Gastroesophageal sphincter (tissue), 4 donors: Measurements from ENCODE around the gene SERPINI1. TPM values are rescaled to one million over a fixed set of nuclear protein-coding genes. Genes with fewer than 3 reads are reported as not detected.

Source experiments
- ATAC-seq: fragments of 150-250 bp; one replicate; pipeline ENCODE4 v1.9.1; 2016; ENCODE audit warnings: mild to moderate bottlenecking, moderate library complexity
- H3K27ac ChIP-seq, 4 donors: fragments of 200-600 bp; sonication (generic) in 3 of 4; 1 replicate in 3 of 4; 2 replicates in 1 of 4; pipeline ENCODE4 v1.5.1; 2016 to 2019
- H3K27me3 ChIP-seq: fragments of 200-600 bp; sonication (generic); one replicate; pipeline ENCODE4 v1.5.1; 2019
- H3K36me3 ChIP-seq, 2 donors: fragments of 200-600 bp; sonication (generic); one replicate each; pipeline ENCODE4 v1.5.1; 2019; ENCODE audit warnings: control low read depth in 1 of 2
- H3K4me1 ChIP-seq, 3 donors: fragments of 200-600 bp; sonication (generic); 1 replicate in 2 of 3; 2 replicates in 1 of 3; pipeline ENCODE4 v1.5.1; 2016 to 2019; ENCODE audit warnings: control low read depth in 2 of 3
- H3K4me3 ChIP-seq, 2 donors: fragments of 200-600 bp; sonication (generic); one replicate each; pipeline ENCODE4 v1.5.1; 2019; ENCODE audit warnings: mild to moderate bottlenecking in 1 of 2, moderate library complexity in 1 of 2
- H3K9me3 ChIP-seq, 3 donors: fragments of 200-600 bp; sonication (generic); one replicate each; pipeline ENCODE4 v1.5.1; 2017 to 2019; ENCODE audit warnings: control low read depth in 2 of 3
- CTCF ChIP-seq, 4 experiments: fragments of 200-600 bp in 2 of 4; fragments of 450-650 bp in 2 of 4; sonication (generic) in 1 of 4; IDR thresholded peaks; one replicate each; pipeline ENCODE4 v1.5.1; 2017 to 2019; ENCODE audit warnings: antibody characterized with exemption in 4 of 4, mild to moderate bottlenecking in 2 of 4, moderate library complexity in 2 of 4
- EP300 ChIP-seq: sonication (generic); formaldehyde crosslinking; IDR thresholded peaks from one replicate; pipeline ENCODE4 v1.6.1; 2017; ENCODE audit warnings: antibody characterized with exemption, mild to moderate bottlenecking
- POLR2A ChIP-seq, 2 donors: fragments of 450-650 bp; IDR thresholded peaks; one replicate each; pipeline ENCODE4 v1.6.1; 2017; ENCODE audit warnings: antibody characterized with exemption in 2 of 2, mild to moderate bottlenecking in 2 of 2, moderate library complexity in 1 of 2
- POLR2AphosphoS5 ChIP-seq: sonication (generic); formaldehyde crosslinking; IDR thresholded peaks from one replicate; pipeline ENCODE4 v1.6.1; 2017; ENCODE audit warnings: antibody characterized with exemption
- WGBS, 2 donors: methylation state at CpG; one replicate each; pipeline ENCODE4 v1.1.5; 2018; ENCODE audit warnings: low coverage in 1 of 2; 5-methylcytosine and 5-hydroxymethylcytosine counted together
- total RNA-seq, 4 donors: library from RNA; depleted of rRNA; stranded (reverse); fragments of >200 nt; gene quantifications; one replicate each; pipeline ENCODE4 v1.1.0, GENCODE V29; 2016

SERPINI1 gene
- total RNA-seq, 4 donors from 2014 or later: 1.6 to 13.1 (median 4.9) TPM

DNA sequence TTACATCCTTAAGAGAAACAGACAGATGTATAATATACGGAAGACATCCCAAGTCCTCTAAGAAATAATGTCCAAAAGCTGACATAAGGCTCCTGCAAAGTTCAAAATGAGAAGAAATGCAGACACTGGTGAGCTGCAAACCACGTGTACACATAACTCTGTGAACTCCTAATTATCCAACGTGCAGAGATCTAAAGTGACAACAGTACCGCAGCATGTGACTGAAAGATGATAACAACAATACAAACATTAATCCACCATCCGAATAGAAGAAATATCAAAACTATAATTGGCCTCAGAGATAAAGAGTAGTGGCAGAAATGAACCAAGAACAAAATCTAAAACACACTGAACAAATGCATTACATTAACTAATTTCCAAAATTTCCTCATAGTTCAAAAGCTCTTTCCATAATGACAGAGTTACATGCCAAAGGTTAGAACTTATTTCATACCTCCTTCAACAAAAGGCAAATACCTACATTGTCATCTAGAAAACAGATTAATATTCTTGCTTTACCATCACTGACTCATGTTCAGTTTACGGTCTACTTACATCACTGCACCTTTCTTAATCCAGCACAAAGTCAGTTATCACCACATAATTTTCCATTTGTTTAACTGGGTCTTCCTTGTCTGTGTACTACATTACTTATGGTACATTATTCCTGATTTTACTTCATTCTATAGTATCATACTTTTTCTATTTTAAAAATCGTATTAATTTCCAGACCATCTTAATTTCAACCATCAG is 3.0 kb upstream of the SERPINI1 start:
- no peak for TF ChIP-seq POLR2AphosphoS5
- no peak for TF ChIP-seq POLR2A (IDR thresholded peaks at IDR 0.05)
- no peaks in the 10 kb centered on the region for H3K9me3 ChIP-seq
- peaks cover 0 to 60% (median 6%) of the 10 kb centered on the region in 3 donors for H3K4me1 ChIP-seq
- ATAC-seq: no peak
- WGBS, 2 donors: 60 to 76% methylated on average over 7 of the region's 7 CpGs
- no peaks in the 10 kb centered on the region for H3K36me3 ChIP-seq
- H3K4me3 ChIP-seq: no peak overlapping the region
- H3K27ac ChIP-seq: no peak overlapping the region
- no peaks in the 10 kb centered on the region for H3K27me3 ChIP-seq

DNA sequence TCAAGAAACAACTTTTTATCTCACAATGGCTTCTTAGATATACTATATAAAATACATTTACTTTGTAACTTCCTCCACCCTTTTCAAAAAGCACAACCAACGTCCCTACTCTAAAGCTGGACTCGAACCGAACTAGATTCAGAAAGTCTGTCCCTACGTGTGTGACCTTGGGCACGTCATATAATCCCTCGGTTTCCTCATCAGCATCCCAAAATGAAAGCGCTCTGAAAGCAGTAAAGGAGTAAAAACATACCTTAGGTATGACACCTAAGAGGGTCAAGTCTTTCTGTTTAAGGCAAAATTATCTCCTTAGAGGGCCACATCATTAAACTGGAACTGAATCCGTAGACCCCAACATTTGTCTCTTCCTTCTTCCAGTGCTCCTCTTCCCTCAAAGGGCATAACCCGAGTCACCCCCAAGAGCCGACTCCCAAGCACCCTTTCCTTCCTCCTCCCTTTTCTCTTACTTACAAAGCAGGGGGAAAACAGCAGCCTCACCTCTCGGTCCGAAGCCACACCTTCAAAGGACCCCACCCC is 1.5 kb upstream of the SERPINI1 start:
- ATAC-seq: no peak
- no peak for TF ChIP-seq CTCF (IDR thresholded peaks at IDR 0.05)
- no peak for TF ChIP-seq POLR2AphosphoS5
- TF ChIP-seq EP300: no peak
- no peak for TF ChIP-seq POLR2A (IDR thresholded peaks at IDR 0.05)

GRCh38 chr3:167734498-167735232 is 856 bp upstream of the SERPINI1 start, which contains the start of gene PDCD10:
PDCD10 (minus strand) TSS chr3:167734892; CDS start chr3:167720157, 14,735 bp downstream.
- TF ChIP-seq EP300 (no peak), POLR2AphosphoS5 (peak; percentile 79), POLR2A (IDR thresholded peaks at IDR 0.05) (peak; percentile 28 to 51), CTCF (IDR thresholded peaks at IDR 0.05) (no peak)
- no peaks in the 10 kb centered on the region for H3K9me3 ChIP-seq
- H3K27me3 ChIP-seq: no peaks in the 10 kb centered on the region
- H3K27ac ChIP-seq: peak within 1 kb of the TSS; percentile 78 to 95 (median 94)
- WGBS, 2 donors: 0% methylated on average over 6 to 7 of the region's 49 CpGs
- H3K36me3 ChIP-seq: no peaks in the 10 kb centered on the region
- peak; percentile 96 for ATAC-seq
- H3K4me1 ChIP-seq: peaks cover 0 to 42% (median 4%) of the 10 kb centered on the region in 3 donors
- peak within 1 kb of the TSS; percentile 71 to 77 for H3K4me3 ChIP-seq

More for the DNA sequence above, 1.5 kb upstream of the SERPINI1 start:
- Histone ChIP-seq H3K4me3 (peak overlapping the region; percentile 71 to 77), H3K4me1 (peaks cover 0 to 44% (median 4%) of the 10 kb centered on the region in 3 donors), H3K36me3 (no peaks in the 10 kb centered on the region), H3K27ac (peak overlapping the region; percentile 78 to 95 (median 94)), H3K9me3 (no peaks in the 10 kb centered on the region), H3K27me3 (no peaks in the 10 kb centered on the region)
- 0 to 1% methylated on average over 12 of the region's 12 CpGs for WGBS, 2 donors

DNA sequence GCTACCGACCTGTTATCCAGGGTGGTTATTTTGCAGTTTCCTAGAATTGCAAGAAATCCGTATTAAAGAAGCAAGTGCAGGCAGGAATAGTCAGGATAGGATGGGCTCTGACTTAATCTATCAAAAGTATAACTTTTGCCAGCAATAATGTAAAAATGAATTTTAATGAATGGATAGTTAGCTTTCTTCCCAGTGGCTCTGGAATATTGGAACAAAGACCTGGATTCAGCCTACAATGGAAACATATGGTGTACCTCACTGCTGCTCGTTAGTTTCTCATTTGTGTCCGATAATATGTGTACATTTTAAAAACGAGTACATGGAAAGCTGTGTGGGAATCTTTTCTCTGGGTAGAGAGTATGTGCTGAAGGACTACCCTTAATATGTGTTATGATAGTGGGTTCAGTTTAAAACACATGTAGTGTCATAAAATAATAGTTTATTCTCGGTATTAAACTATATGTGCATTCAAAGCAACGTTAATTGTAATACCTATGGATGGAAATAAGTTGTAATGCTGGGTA is 805 bp downstream of the SERPINI1 start:
- no peak for ATAC-seq
- Histone ChIP-seq H3K4me1 (peaks cover 0 to 40% (median 4%) of the 10 kb centered on the region in 3 donors), H3K4me3 (peak overlapping the region in 1 of 2 donors; percentile 77), H3K27ac (peak overlapping the region in 2 of 4 donors; percentile 92 to 95), H3K36me3 (no peaks in the 10 kb centered on the region), H3K27me3 (no peaks in the 10 kb centered on the region), H3K9me3 (no peaks in the 10 kb centered on the region)
- WGBS, 2 donors: 20 to 22% methylated on average over 7 of the region's 7 CpGs
- TF ChIP-seq CTCF (IDR thresholded peaks at IDR 0.05): no peak
- TF ChIP-seq EP300: no peak
- TF ChIP-seq POLR2A (IDR thresholded peaks at IDR 0.05): no peak
- no peak for TF ChIP-seq POLR2AphosphoS5

- Histone ChIP-seq H3K27ac (no peak overlapping the region), H3K4me3 (no peak overlapping the region), H3K36me3 (no peaks in the 10 kb centered on the region), H3K9me3 (no peaks in the 10 kb centered on the region), H3K4me1 (peaks cover 0 to 34% (median 4%) of the 10 kb centered on the region in 3 donors), H3K27me3 (no peaks in the 10 kb centered on the region)
- ATAC-seq: no peak
- TF ChIP-seq EP300: no peak
- no peak for TF ChIP-seq POLR2AphosphoS5
- no peak for TF ChIP-seq CTCF (IDR thresholded peaks at IDR 0.05)
- no peak for TF ChIP-seq POLR2A (IDR thresholded peaks at IDR 0.05)
- 75 to 100% methylated on average over 2 of the region's 2 CpGs for WGBS, 2 donors
Observed at GRCh38 chr3:167736997-167737396, 1.5 kb downstream of the SERPINI1 start.
